Sciatic nerve (tissue), 2 donors: ENCODE measurements around the gene KATNAL1. TPM values are rescaled to one million over a fixed set of nuclear protein-coding genes. Genes with fewer than 3 reads are reported as not detected.

Experiments used
- ATAC-seq: fragments of 200-7000 bp; cut with Tn5 transposase; one replicate; pipeline ENCODE4 v1.9.1; 2020; ENCODE audit warnings: mild to moderate bottlenecking, moderate library complexity
- DNase-seq: peaks from one replicate; pipeline ENCODE4 v3.0.0-alpha.2; 2020; ENCODE audit warnings: low spot score
- intact Hi-C: fragments of 100-400 bp; cut with DNase I; formaldehyde crosslinking; loops from one replicate; pipeline ENCODE4 v1.14.2; 2022
- total RNA-seq: library from RNA; stranded (reverse); fragmentation: NEBNext Ultra II Directional; extraction: Animal tissue kit (Norgen Biotek cat#: 25700); gene quantifications from one replicate; pipeline ENCODE4 v1.2.1, GENCODE V29; 2021
- donor health status: DM: no; HTN: no; CAD: no.
- donor health status: DM: no; HTN: no; CAD: no.

Gene KATNAL1
- total RNA-seq, 1 donor from 2014 or later: 53.3 TPM

DNA sequence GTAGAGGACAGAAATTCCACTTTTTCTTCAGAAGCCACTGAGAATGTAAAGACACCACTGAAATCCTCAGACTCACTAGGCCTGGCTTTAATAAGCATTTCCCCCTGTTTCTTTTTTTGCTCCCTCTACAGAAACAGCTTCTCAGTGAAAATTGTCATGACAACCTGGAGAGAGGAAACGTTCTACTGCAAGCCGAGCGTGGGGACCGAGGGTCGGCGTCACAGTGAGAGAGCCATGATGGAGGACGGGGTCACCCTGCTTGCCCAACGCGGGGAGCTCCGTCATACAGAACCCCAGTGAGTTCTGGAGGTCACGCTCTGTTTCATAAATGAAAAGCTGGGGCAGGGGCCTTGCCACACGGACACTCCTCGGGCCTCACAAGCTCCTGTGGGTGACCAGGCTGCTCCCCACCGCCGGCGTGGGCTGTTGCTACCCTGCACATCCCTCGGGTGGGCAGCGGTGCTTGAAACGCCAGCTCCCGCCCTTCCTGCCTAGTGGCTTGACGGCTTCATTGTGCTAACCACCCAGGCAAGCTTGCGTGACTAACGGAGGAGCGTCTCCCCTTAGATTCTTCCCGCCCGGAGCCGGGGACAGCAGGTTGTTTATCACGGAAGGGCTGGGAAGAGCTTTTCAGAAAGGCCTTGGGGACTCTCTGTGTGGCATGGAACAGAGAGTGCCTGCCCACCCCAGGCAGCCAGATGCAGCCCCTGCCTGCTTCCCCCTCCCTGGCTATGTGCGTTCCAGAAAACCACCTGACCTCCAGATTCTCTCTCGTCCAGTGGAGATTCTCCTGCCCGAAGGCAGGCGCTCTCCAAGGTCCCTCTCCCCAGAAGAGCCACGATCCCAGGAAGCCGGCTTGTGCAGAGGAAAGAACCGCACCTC, 153.6 kb downstream of the KATNAL1 start:
- ATAC-seq (no peak), DNase-seq (no peak)
- intact Hi-C loops: no loop called here

Other genes starting within 250 kb of the KATNAL1 start
- gene UBE2L5, start 114.9 kb upstream of the KATNAL1 start, total RNA-seq: 0.22 TPM
- gene HMGB1, start 158.4 kb upstream of the KATNAL1 start, total RNA-seq: 304 TPM